SK-MEL-5 (cell line): ENCODE data around the gene DENND2C. TPM values are rescaled to one million over a fixed set of nuclear protein-coding genes. Genes with fewer than 3 reads are reported as not detected.

ENCODE experiments used
- small RNA-seq, 2 experiments: library from RNA; depleted of rRNA; stranded (forward); fragments of <200 nt; gene quantifications; one replicate each; pipeline ENCODE3, GENCODE V24; 2014
- total RNA-seq: library from RNA; depleted of rRNA; stranded (reverse); fragments of >200 nt; shearing (Covaris generic); gene quantifications from 2 replicates; pipeline ENCODE4 v1.2.3, GENCODE V29; 2014; rRNA removed

The DENND2C gene
- total RNA-seq, 1 experiment from 2014 or later: 0.74 TPM

Small RNA genes lying within 50 kb of the gene (small RNA-seq; reads per million reads assigned to genes)
- gene RN7SL432P: 0 reads per million in 2 experiments

Other genes with a start within 250 kb of the DENND2C start
- 34.7 and 38.8 TPM in 2 replicates for gene TRIM33, start 158.8 kb downstream of the DENND2C start, total RNA-seq
- 43.1 and 49.3 TPM in 2 replicates for gene BCAS2, start 88.4 kb downstream of the DENND2C start, total RNA-seq
- gene AMPD1, start 25.5 kb upstream of the DENND2C start, total RNA-seq: 0.27 TPM in 1 of 2 replicates, not detected in the other
- 69.2 and 70.4 TPM in 2 replicates for gene NRAS, start 46.7 kb upstream of the DENND2C start, total RNA-seq
- 267 and 294 TPM in 2 replicates for gene CSDE1, start 87.9 kb upstream of the DENND2C start, total RNA-seq
- gene SIKE1, start 110.6 kb upstream of the DENND2C start, total RNA-seq: 48.1 and 54.0 TPM in 2 replicates
- not detected in 2 replicates for gene SYCP1, start 184.8 kb upstream of the DENND2C start, total RNA-seq